ENCODE measurements around the gene ACOT13. TPM values are rescaled to one million over a fixed set of nuclear protein-coding genes. Genes with fewer than 3 reads are reported as not detected.

Gene ACOT13
- total RNA-seq, 4 donors from 2014 or later, result 3.4 to 8.9 (median 6.8) TPM

- H3K4me1 ChIP-seq, result peaks cover 9 to 64% (median 22%) of the 10 kb centered on the region in 3 donors
Measured at GRCh38 chr6:24718449-24719124, 51.7 kb downstream of the ACOT13 start.

GRCh38 chr6:24719125-24719971, 52.5 kb downstream of the ACOT13 start, which contains the start of gene C6orf62:
Gene C6orf62, minus strand, starts transcription at chr6:24719154. Its CDS starts 486 bp downstream, at chr6:24718668.
- WGBS, 2 donors (ENCODE audit: low coverage in 1 of 2), result 0% methylated on average over 7 to 19 of the region's 25 CpGs
- Histone ChIP-seq H3K9me3 (no peaks in the 10 kb centered on the region), H3K4me3 (peak within 1 kb of the TSS; percentile 81 to 84), H3K4me1 (peaks cover 9 to 56% (median 17%) of the 10 kb centered on the region in 3 donors), H3K27ac (peak within 1 kb of the TSS; percentile 92 to 99 (median 97)), H3K36me3 (peaks cover 0 to 17% of the 10 kb centered on the region in 2 donors), H3K27me3 (no peaks in the 10 kb centered on the region)
- TF ChIP-seq EP300 (IDR thresholded peaks at IDR 0.05), result no peak
- ATAC-seq, result no peak

More at GRCh38 chr6:24718449-24719124, 51.7 kb downstream of the ACOT13 start:
- 0 to 18% methylated on average over 3 to 8 of the region's 8 CpGs for WGBS, 2 donors (ENCODE audit: low coverage in 1 of 2)
- peak overlapping the region in 3 of 4 donors; percentile 31 to 97 (median 97) for H3K27ac ChIP-seq
- H3K27me3 ChIP-seq, result no peaks in the 10 kb centered on the region
- TF ChIP-seq POLR2AphosphoS5 (IDR thresholded peaks at IDR 0.05) (no peak), EP300 (IDR thresholded peaks at IDR 0.05) (no peak), CTCF (IDR thresholded peaks at IDR 0.05) (no peak), POLR2A (IDR thresholded peaks at IDR 0.05) (no peak)
- ATAC-seq, result no peak
- no peaks in the 10 kb centered on the region for H3K9me3 ChIP-seq
- peak overlapping the region; percentile 81 to 84 for H3K4me3 ChIP-seq
- H3K36me3 ChIP-seq, result peaks cover 0 to 25% of the 10 kb centered on the region in 2 donors

- no peaks in the 10 kb centered on the region for H3K27me3 ChIP-seq
- 0% methylated on average over 3 of the region's 39 CpGs; no CpG with 5 or more reads in 1 of the 2 donors for WGBS, 2 donors (ENCODE audit: low coverage in 1 of 2)
- peak overlapping the region; percentile 92 to 99 (median 97) for H3K27ac ChIP-seq
- H3K36me3 ChIP-seq, result peaks cover 0 to 9% of the 10 kb centered on the region in 2 donors
- TF ChIP-seq POLR2A (IDR thresholded peaks at IDR 0.05), result no peak
- TF ChIP-seq EP300 (IDR thresholded peaks at IDR 0.05), result no peak
- no peak for TF ChIP-seq CTCF (IDR thresholded peaks at IDR 0.05)
- TF ChIP-seq POLR2AphosphoS5 (IDR thresholded peaks at IDR 0.05), result no peak
- ATAC-seq, result peak; percentile 10
- no peaks in the 10 kb centered on the region for H3K9me3 ChIP-seq
- H3K4me1 ChIP-seq, result peaks cover 2 to 48% (median 13%) of the 10 kb centered on the region in 3 donors
- H3K4me3 ChIP-seq, result peak overlapping the region; percentile 81 to 84
Measured at GRCh38 chr6:24720131-24720603, 53.3 kb downstream of the ACOT13 start.

GRCh38 chr6:24720604-24721460, 54.0 kb downstream of the ACOT13 start:
- Histone ChIP-seq H3K27me3 (no peaks in the 10 kb centered on the region), H3K9me3 (no peaks in the 10 kb centered on the region), H3K4me3 (peak overlapping the region; percentile 81 to 84), H3K36me3 (peaks cover 0 to 2% of the 10 kb centered on the region in 2 donors), H3K27ac (peak overlapping the region; percentile 94 to 99 (median 97)), H3K4me1 (peaks cover 2 to 41% (median 13%) of the 10 kb centered on the region in 3 donors)
- peak; percentile 96 for ATAC-seq
- 0 to 1% methylated on average over 24 to 36 of the region's 60 CpGs for WGBS, 2 donors (ENCODE audit: low coverage in 1 of 2)
- TF ChIP-seq EP300 (IDR thresholded peaks at IDR 0.05) (no peak), CTCF (IDR thresholded peaks at IDR 0.05) (peak in 2 of 4 experiments; percentile 2 to 21), POLR2A (IDR thresholded peaks at IDR 0.05) (peak; percentile 98 to 99), POLR2AphosphoS5 (IDR thresholded peaks at IDR 0.05) (peak; percentile 99)

Measured in gastroesophageal sphincter (tissue), 4 donors.